B cell (primary cell): ENCODE measurements around the gene RIMBP2. TPM values are rescaled to one million over a fixed set of nuclear protein-coding genes. Genes with fewer than 3 reads are reported as not detected.

ENCODE experiments used
- ATAC-seq: fragments of 200-7000 bp; cut with Tn5 transposase; one replicate; pipeline ENCODE4 v1.10.0; 2021; ENCODE audit warnings: low read depth, mild to moderate bottlenecking, moderate number of reproducible peaks, moderate library complexity
- CTCF ChIA-PET: fragments of 350-600 bp; sonication (Branson Sonifier 250); formaldehyde crosslinking; loops from one replicate; lab custom pipeline; 2021; ENCODE audit warnings: antibody characterized with exemption, inconsistent platforms; lab: Charles Lee
- POLR2A ChIA-PET: fragments of 350-600 bp; sonication (Branson Sonifier 250); formaldehyde crosslinking; loops from one replicate; lab custom pipeline; 2021; ENCODE audit warnings: antibody characterized with exemption; lab: Charles Lee
- DNase-seq: peaks from one replicate; pipeline ENCODE4 v3.0.0; 2013
- H2AFZ ChIP-seq: 2 replicates; pipeline ENCODE4 v1.6.1; 2012; ENCODE audit warnings: mild to moderate bottlenecking, low read depth, low read length; ENCODE audit not compliant: insufficient read depth, poor library complexity, severe bottlenecking
- H3K27ac ChIP-seq, 2 donors: 1 replicate in 1 of 2; 2 replicates in 1 of 2; pipeline ENCODE4 v1.5.1; 2012 to 2013; ENCODE audit warnings: low read length in 2 of 2, mild to moderate bottlenecking in 2 of 2, moderate library complexity in 1 of 2
- H3K27me3 ChIP-seq, 4 experiments: fragments of 200-600 bp in 1 of 4; sonication (generic) in 1 of 4; replicated peaks in 1 of 4; 1 replicate in 2 of 4; 2 replicates in 2 of 4; pipeline versions ENCODE4 v1.6.1 to v1.7.0; 2013 to 2016; ENCODE audit warnings: low read length in 3 of 4, mild to moderate bottlenecking in 2 of 4, mixed read lengths in 1 of 4, moderate library complexity in 1 of 4; ENCODE audit not compliant: insufficient read depth in 4 of 4, control insufficient read depth in 3 of 4; ENCODE audit errors: control extremely low read depth in 1 of 4
- H3K36me3 ChIP-seq, 2 experiments: replicated peaks in 1 of 2; 1 replicate in 1 of 2; 2 replicates in 1 of 2; pipeline versions ENCODE4 v1.6.1 to v1.7.1; 2013; ENCODE audit warnings: low read length in 1 of 2; ENCODE audit not compliant: insufficient read depth in 2 of 2, control insufficient read depth in 1 of 2; ENCODE audit errors: control extremely low read depth in 1 of 2, extremely low read depth in 1 of 2
- H3K4me1 ChIP-seq, 2 donors: fragments of 200-600 bp in 1 of 2; sonication (generic) in 1 of 2; 1 replicate in 1 of 2; 2 replicates in 1 of 2; pipeline versions ENCODE4 v1.5.1 to v1.6.1; 2013 to 2017; ENCODE audit warnings: low read length in 2 of 2; ENCODE audit not compliant: control insufficient read depth in 2 of 2, insufficient read depth in 2 of 2
- H3K4me2 ChIP-seq: replicated peaks from 2 replicates; pipeline ENCODE3; 2012; ENCODE audit warnings: mild to moderate bottlenecking, low read depth, low read length; ENCODE audit not compliant: poor library complexity, severe bottlenecking
- H3K4me3 ChIP-seq, 5 experiments: fragments of 200-600 bp in 1 of 5; sonication (generic) in 1 of 5; 1 replicate in 3 of 5; 2 replicates in 2 of 5; pipeline versions ENCODE4 v1.5.1 to v1.7.0; 2011 to 2016; ENCODE audit warnings: low read length in 4 of 5, mild to moderate bottlenecking in 4 of 5, low read depth in 2 of 5, control low read depth in 1 of 5, moderate library complexity in 1 of 5; ENCODE audit not compliant: insufficient read depth in 1 of 5; ENCODE audit errors: control extremely low read depth in 1 of 5, extremely low read depth in 1 of 5
- H3K79me2 ChIP-seq: fragments of 200-600 bp; sonication (generic); one replicate; pipeline ENCODE4 v1.6.0; 2016; ENCODE audit warnings: low read length; ENCODE audit not compliant: control insufficient read depth, insufficient read depth
- H3K9ac ChIP-seq: fragments of 200-600 bp; sonication (generic); 2 replicates; pipeline ENCODE4 v1.6.1; 2017; ENCODE audit warnings: mild to moderate bottlenecking, low read length, moderate library complexity
- H3K9me3 ChIP-seq, 3 donors: one replicate each; pipeline versions ENCODE4 v1.6.1 to v1.7.1; 2013; ENCODE audit warnings: low read length in 2 of 3; ENCODE audit not compliant: control insufficient read depth in 2 of 3, insufficient read depth in 1 of 3; ENCODE audit errors: control extremely low read depth in 1 of 3
- H4K20me1 ChIP-seq: 2 replicates; pipeline ENCODE4 v1.6.0; 2012; ENCODE audit warnings: mild to moderate bottlenecking, low read length; ENCODE audit not compliant: insufficient read depth, control insufficient read depth, poor library complexity, severe bottlenecking
- H3K27ac Mint-ChIP-seq: one replicate; pipeline ENCODE4 v1.8.0; 2021; ENCODE audit warnings: mixed read lengths
- H3K27me3 Mint-ChIP-seq: one replicate; pipeline ENCODE4 v1.8.0; 2021; ENCODE audit warnings: mixed read lengths
- H3K4me1 Mint-ChIP-seq: one replicate; pipeline ENCODE4 v1.8.0; 2021; ENCODE audit warnings: mixed read lengths
- H3K4me3 Mint-ChIP-seq: one replicate; pipeline ENCODE4 v1.8.0; 2021; ENCODE audit warnings: mixed read lengths
- H3K9me3 Mint-ChIP-seq: one replicate; pipeline ENCODE4 v1.8.0; 2022; ENCODE audit warnings: mixed read lengths; ENCODE audit not compliant: insufficient read depth
- CTCF ChIP-seq: fragments of 200-600 bp; IDR thresholded peaks from one replicate; pipeline ENCODE4 v1.8.0; 2022; ENCODE audit warnings: antibody characterized with exemption, mild to moderate bottlenecking
- EZH2 ChIP-seq: IDR thresholded peaks from 2 replicates; pipeline ENCODE4 v1.6.1; 2012; ENCODE audit warnings: borderline replicate concordance, low read depth, mild to moderate bottlenecking, moderate library complexity, low read length; ENCODE audit not compliant: insufficient read depth, poor library complexity, severe bottlenecking
- WGBS: methylation state at CpG from one replicate; pipeline ENCODE4 v1.1.5; 2013; ENCODE audit warnings: missing lambda C conversion rate; ENCODE audit not compliant: insufficient coverage; 5-methylcytosine and 5-hydroxymethylcytosine counted together
- intact Hi-C: fragments of 100-400 bp; cut with micrococcal nuclease; formaldehyde crosslinking; loops from one replicate; pipeline ENCODE4 v1.10.0; 2022
- polyA plus RNA-seq: library from polyadenylated mRNA; depleted of rRNA; stranded (reverse); fragments of >200 nt; gene quantifications from 2 replicates; pipeline ENCODE4 v1.2.3, GENCODE V29; 2012
- total RNA-seq, 2 donors: library from RNA; stranded (reverse); fragments of 120-200 nt in 1 of 2; gene quantifications; 1 replicate in 1 of 2; 2 replicates in 1 of 2; pipeline versions ENCODE4 v1.2.3 to v1.2.4, GENCODE V29; 2013 to 2022

The RIMBP2 gene
- total and polyA plus RNA-seq, 2 donors (not counting 1 experiment from before 2014, with no cell fraction given): not detected

GRCh38 chr12:130576371-130576816 is 139.7 kb downstream of the RIMBP2 start:
- no peak overlapping the region for H3K4me3 Mint-ChIP-seq
- Histone ChIP-seq H3K79me2 (no peaks in the 10 kb centered on the region), H3K9ac (no peak overlapping the region), H3K9me3 (peaks cover 0 to 13% (median 0%) of the 10 kb centered on the region in 3 donors), H4K20me1 (no peaks in the 10 kb centered on the region), H2AFZ (no peak overlapping the region), H3K4me1 (no peaks in the 10 kb centered on the region), H3K36me3 (no peaks in the 10 kb centered on the region), H3K27me3 (no peaks in the 10 kb centered on the region), H3K4me3 (no peak overlapping the region), H3K27ac (no peak overlapping the region), H3K4me2 (no peak overlapping the region)
- 93% methylated on average over 14 of the region's 17 CpGs for WGBS
- ChIA-PET CTCF (no interaction called here), POLR2A (no interaction called here)
- H3K27me3 Mint-ChIP-seq: no peaks in the 10 kb centered on the region
- TF ChIP-seq EZH2 (no peak), CTCF (no peak)
- no peak overlapping the region for H3K27ac Mint-ChIP-seq
- ATAC-seq: no peak
- DNase-seq: no peak
- peaks cover 2% of the 10 kb centered on the region for H3K9me3 Mint-ChIP-seq
- H3K4me1 Mint-ChIP-seq: no peaks in the 10 kb centered on the region
- intact Hi-C loops: no loop called here

- TF ChIP-seq CTCF (no peak), EZH2 (no peak)
- Histone ChIP-seq H3K9ac (no peak overlapping the region), H2AFZ (no peak overlapping the region), H4K20me1 (no peaks in the 10 kb centered on the region), H3K9me3 (peaks cover 0 to 13% (median 0%) of the 10 kb centered on the region in 3 donors), H3K27ac (no peak overlapping the region), H3K36me3 (no peaks in the 10 kb centered on the region), H3K27me3 (no peaks in the 10 kb centered on the region), H3K4me1 (no peaks in the 10 kb centered on the region), H3K4me3 (no peak overlapping the region), H3K79me2 (no peaks in the 10 kb centered on the region), H3K4me2 (no peak overlapping the region)
- Mint-ChIP-seq H3K4me3 (no peak overlapping the region), H3K27ac (no peak overlapping the region), H3K9me3 (peaks cover 2% of the 10 kb centered on the region), H3K4me1 (no peaks in the 10 kb centered on the region), H3K27me3 (no peaks in the 10 kb centered on the region)
- 49% methylated on average over 6 of the region's 6 CpGs for WGBS
- intact Hi-C loops: no loop called here
- DNase-seq: no peak
- ChIA-PET POLR2A (no interaction called here), CTCF (no interaction called here)
- ATAC-seq: no peak
Measured at GRCh38 chr12:130574402-130574801, 141.7 kb downstream of the RIMBP2 start.
